ENCODE measurements around the gene TCF19. TPM values are rescaled to one million over a fixed set of nuclear protein-coding genes. Genes with fewer than 3 reads are reported as not detected.
A peak's percentile ranks its signal among the peaks of the same experiment; 100 is the strongest.

The TCF19 gene
- polyA plus RNA-seq (2012; ENCODE audit: low read depth, missing spikeins) = 39.2 TPM

GRCh38 chr6:31158140-31158862, at the start of gene TCF19:
TCF19 (plus strand) TSS chr6:31158589; CDS start chr6:31159470, 881 bp downstream.
- TF ChIP-seq PAX5 (IDR thresholded peaks at IDR 0.05; ENCODE audit: insufficient read depth, low read length, severe bottlenecking) = no peak
- TF ChIP-seq TAF1 (IDR thresholded peaks at IDR 0.05; ENCODE audit: low read depth, low read length) = 0 out of 2 replicates have a peak, but pooled peaks have one; percentile 38
- peak; percentile 57; the same call in 1 of the 2 replicates for TF ChIP-seq POLR2AphosphoS5 (IDR thresholded peaks at IDR 0.05; ENCODE audit: low read depth, low read length)
- TF ChIP-seq POLR2A (IDR thresholded peaks at IDR 0.05; ENCODE audit: low read depth, low read length) = no peak
- no peak; the same call in 1 of the 2 replicates for TF ChIP-seq POU2F2 (IDR thresholded peaks at IDR 0.05; ENCODE audit: low read depth, low read length)
- TF ChIP-seq SPI1 (IDR thresholded peaks at IDR 0.05; ENCODE audit: low read depth, low read length) = 0 out of 2 replicates have a peak, but pooled peaks have one; percentile 7
- FAIRE-seq (peak; percentile 98), DNase-seq (ENCODE audit: insufficient read length, low spot score) (peak; percentile 99)

GRCh38 chr6:31110825-31111582, 47.4 kb upstream of the TCF19 start:
- FAIRE-seq (no peak), DNase-seq (ENCODE audit: insufficient read length, low spot score) (no peak)
- TF ChIP-seq TAF1 (IDR thresholded peaks at IDR 0.05; ENCODE audit: low read depth, low read length) = no peak
- no peak for TF ChIP-seq POLR2A (IDR thresholded peaks at IDR 0.05; ENCODE audit: low read depth, low read length)
- no peak for TF ChIP-seq SPI1 (IDR thresholded peaks at IDR 0.05; ENCODE audit: low read depth, low read length)
- no peak for TF ChIP-seq POU2F2 (IDR thresholded peaks at IDR 0.05; ENCODE audit: low read depth, low read length)
- TF ChIP-seq POLR2AphosphoS5 (IDR thresholded peaks at IDR 0.05; ENCODE audit: low read depth, low read length) = no peak
- TF ChIP-seq PAX5 (IDR thresholded peaks at IDR 0.05; ENCODE audit: insufficient read depth, low read length, severe bottlenecking) = no peak

- TF ChIP-seq SPI1 (IDR thresholded peaks at IDR 0.05; ENCODE audit: low read depth, low read length) = no peak
- no peak for TF ChIP-seq POU2F2 (IDR thresholded peaks at IDR 0.05; ENCODE audit: low read depth, low read length)
- no peak for TF ChIP-seq PAX5 (IDR thresholded peaks at IDR 0.05; ENCODE audit: insufficient read depth, low read length, severe bottlenecking)
- TF ChIP-seq POLR2A (IDR thresholded peaks at IDR 0.05; ENCODE audit: low read depth, low read length) = no peak
- no peak for TF ChIP-seq TAF1 (IDR thresholded peaks at IDR 0.05; ENCODE audit: low read depth, low read length)
- DNase-seq (ENCODE audit: insufficient read length, low spot score) (no peak), FAIRE-seq (no peak)
These were observed 46.7 kb upstream of the TCF19 start for GRCh38 chr6:31111712-31112111.

GRCh38 chr6:31112478-31112877, 45.9 kb upstream of the TCF19 start, which contains the start of gene C6orf15:
C6orf15 (minus strand) TSS chr6:31112575; CDS start chr6:31112555, 20 bp downstream.
- FAIRE-seq (no peak), DNase-seq (ENCODE audit: insufficient read length, low spot score) (no peak)
- no peak for TF ChIP-seq POU2F2 (IDR thresholded peaks at IDR 0.05; ENCODE audit: low read depth, low read length)
- no peak for TF ChIP-seq SPI1 (IDR thresholded peaks at IDR 0.05; ENCODE audit: low read depth, low read length)
- TF ChIP-seq PAX5 (IDR thresholded peaks at IDR 0.05; ENCODE audit: insufficient read depth, low read length, severe bottlenecking) = no peak
- no peak for TF ChIP-seq POLR2A (IDR thresholded peaks at IDR 0.05; ENCODE audit: low read depth, low read length)
- no peak for TF ChIP-seq POLR2AphosphoS5 (IDR thresholded peaks at IDR 0.05; ENCODE audit: low read depth, low read length)
- TF ChIP-seq TAF1 (IDR thresholded peaks at IDR 0.05; ENCODE audit: low read depth, low read length) = no peak

- no peak for DNase-seq (ENCODE audit: insufficient read length, low spot score)
- no peak for TF ChIP-seq POU2F2 (IDR thresholded peaks at IDR 0.05; ENCODE audit: low read depth, low read length)
- no peak for TF ChIP-seq SPI1 (IDR thresholded peaks at IDR 0.05; ENCODE audit: low read depth, low read length)
- no peak for TF ChIP-seq PAX5 (IDR thresholded peaks at IDR 0.05; ENCODE audit: insufficient read depth, low read length, severe bottlenecking)
- TF ChIP-seq POLR2A (IDR thresholded peaks at IDR 0.05; ENCODE audit: low read depth, low read length) = no peak
- TF ChIP-seq TAF1 (IDR thresholded peaks at IDR 0.05; ENCODE audit: low read depth, low read length) = no peak
- no peak for TF ChIP-seq POLR2AphosphoS5 (IDR thresholded peaks at IDR 0.05; ENCODE audit: low read depth, low read length)
- FAIRE-seq = no peak
These were observed 44.4 kb upstream of the TCF19 start for GRCh38 chr6:31113861-31114540.

GRCh38 chr6:31114541-31114878, 43.9 kb upstream of the TCF19 start, which contains the start of gene PSORS1C1:
PSORS1C1 (plus strand) TSS chr6:31114800; CDS start chr6:31129633, 14,833 bp downstream.
- TF ChIP-seq SPI1 (IDR thresholded peaks at IDR 0.05; ENCODE audit: low read depth, low read length) (no peak), POLR2AphosphoS5 (IDR thresholded peaks at IDR 0.05; ENCODE audit: low read depth, low read length) (no peak), POU2F2 (IDR thresholded peaks at IDR 0.05; ENCODE audit: low read depth, low read length) (no peak), POLR2A (IDR thresholded peaks at IDR 0.05; ENCODE audit: low read depth, low read length) (no peak), TAF1 (IDR thresholded peaks at IDR 0.05; ENCODE audit: low read depth, low read length) (no peak), PAX5 (IDR thresholded peaks at IDR 0.05; ENCODE audit: insufficient read depth, low read length, severe bottlenecking) (no peak)
- DNase-seq (ENCODE audit: insufficient read length, low spot score) (no peak), FAIRE-seq (no peak)

- DNase-seq (ENCODE audit: insufficient read length, low spot score) = no peak
- peak; percentile 13 for FAIRE-seq
- TF ChIP-seq SPI1 (IDR thresholded peaks at IDR 0.05; ENCODE audit: low read depth, low read length) = peak; percentile 15; the same call in 1 of the 2 replicates
- TF ChIP-seq POLR2A (IDR thresholded peaks at IDR 0.05; ENCODE audit: low read depth, low read length) = no peak
These were observed 43.2 kb upstream of the TCF19 start for GRCh38 chr6:31114970-31115849.

- DNase-seq (ENCODE audit: insufficient read length, low spot score) = no peak
- FAIRE-seq = no peak
- TF ChIP-seq POU2F2 (IDR thresholded peaks at IDR 0.05; ENCODE audit: low read depth, low read length) = no peak
- no peak for TF ChIP-seq POLR2AphosphoS5 (IDR thresholded peaks at IDR 0.05; ENCODE audit: low read depth, low read length)
- no peak for TF ChIP-seq POLR2A (IDR thresholded peaks at IDR 0.05; ENCODE audit: low read depth, low read length)
- no peak for TF ChIP-seq PAX5 (IDR thresholded peaks at IDR 0.05; ENCODE audit: insufficient read depth, low read length, severe bottlenecking)
- no peak for TF ChIP-seq SPI1 (IDR thresholded peaks at IDR 0.05; ENCODE audit: low read depth, low read length)
- no peak for TF ChIP-seq TAF1 (IDR thresholded peaks at IDR 0.05; ENCODE audit: low read depth, low read length)
These were observed 42.3 kb upstream of the TCF19 start for GRCh38 chr6:31115941-31116560.

All from GM12891 (cell line).